SIG-M5 treated with dmso at 0.1 percent for 504 hours (cell line): ENCODE results near the gene KCNS1.

ENCODE experiments used
- DNase-seq: peaks from one replicate; lab custom pipeline; 2025; ENCODE audit not compliant: unreplicated experiment; lab: John Stamatoyannopoulos, UW

KCNS1 gene

GRCh38 chr20:45109634-45110033 lies 8.7 kb upstream of the KCNS1 start:
- no peak for DNase-seq

GRCh38 chr20:45105317-45105716 lies 4.4 kb upstream of the KCNS1 start:
- DNase-seq, result no peak

- peak; percentile 33 for DNase-seq
Measured at GRCh38 chr20:45104786-45105185, 3.9 kb upstream of the KCNS1 start.

GRCh38 chr20:45103072-45103471 lies 2.1 kb upstream of the KCNS1 start:
- DNase-seq, result no peak

- no peak for DNase-seq
Measured at GRCh38 chr20:45101333-45101850, 465 bp upstream of the KCNS1 start.

GRCh38 chr20:45098103-45098773 lies 2.7 kb downstream of the KCNS1 start:
- DNase-seq, result no peak

GRCh38 chr20:45097485-45098102 lies 3.3 kb downstream of the KCNS1 start:
- DNase-seq, result no peak

- DNase-seq, result no peak
Measured at GRCh38 chr20:45096781-45097180, 4.1 kb downstream of the KCNS1 start.

GRCh38 chr20:45095805-45096238 lies 5.1 kb downstream of the KCNS1 start:
- DNase-seq, result peak; percentile 57

GRCh38 chr20:45094864-45095574 lies 5.9 kb downstream of the KCNS1 start:
- no peak for DNase-seq

- no peak for DNase-seq
Measured at GRCh38 chr20:45094201-45094600, 6.7 kb downstream of the KCNS1 start.

GRCh38 chr20:45092898-45093297 lies 8.0 kb downstream of the KCNS1 start:
- DNase-seq, result no peak

GRCh38 chr20:45091366-45091765 lies 9.6 kb downstream of the KCNS1 start:
- no peak for DNase-seq

GRCh38 chr20:45090481-45090880 lies 10.4 kb downstream of the KCNS1 start:
- no peak for DNase-seq

GRCh38 chr20:45088247-45088646 lies 12.7 kb downstream of the KCNS1 start:
- peak; percentile 17 for DNase-seq

GRCh38 chr20:45087814-45088213 lies 13.1 kb downstream of the KCNS1 start:
- DNase-seq, result no peak

- peak; percentile 53 for DNase-seq
Measured at GRCh38 chr20:45087097-45087790, 13.7 kb downstream of the KCNS1 start.

GRCh38 chr20:45085867-45086266 lies 15.1 kb downstream of the KCNS1 start:
- no peak for DNase-seq

- no peak for DNase-seq
Measured at GRCh38 chr20:45085289-45085688, 15.6 kb downstream of the KCNS1 start.

GRCh38 chr20:45083127-45083526 lies 17.8 kb downstream of the KCNS1 start:
- no peak for DNase-seq

- no peak for DNase-seq
Measured at GRCh38 chr20:45082468-45082867, 18.5 kb downstream of the KCNS1 start.
